HL-60/S4 treated with phorbol 12-myristate 13-acetate at 8.2 ng/mL for 4 days and 3 days (cell line): Measurements from ENCODE around the gene DMRTA1.
"Not testable (repeated sequence)": the region's sequence is repeated elsewhere in the genome, so short reads cannot be mapped to it uniquely, and the experiment has no call there.

Experiments
- in situ Hi-C: fragments of 300-500 bp; cut with MboI; formaldehyde crosslinking; loops from 2 replicates; pipeline ENCODE4 v1.15.0; 2022; ENCODE audit warnings: low sequenced_read_pairs

The DMRTA1 gene, protein sequence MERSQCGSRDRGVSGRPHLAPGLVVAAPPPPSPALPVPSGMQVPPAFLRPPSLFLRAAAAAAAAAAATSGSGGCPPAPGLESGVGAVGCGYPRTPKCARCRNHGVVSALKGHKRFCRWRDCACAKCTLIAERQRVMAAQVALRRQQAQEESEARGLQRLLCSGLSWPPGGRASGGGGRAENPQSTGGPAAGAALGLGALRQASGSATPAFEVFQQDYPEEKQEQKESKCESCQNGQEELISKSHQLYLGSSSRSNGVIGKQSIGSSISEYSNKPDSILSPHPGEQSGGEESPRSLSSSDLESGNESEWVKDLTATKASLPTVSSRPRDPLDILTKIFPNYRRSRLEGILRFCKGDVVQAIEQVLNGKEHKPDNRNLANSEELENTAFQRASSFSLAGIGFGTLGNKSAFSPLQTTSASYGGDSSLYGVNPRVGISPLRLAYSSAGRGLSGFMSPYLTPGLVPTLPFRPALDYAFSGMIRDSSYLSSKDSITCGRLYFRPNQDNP

DNA sequence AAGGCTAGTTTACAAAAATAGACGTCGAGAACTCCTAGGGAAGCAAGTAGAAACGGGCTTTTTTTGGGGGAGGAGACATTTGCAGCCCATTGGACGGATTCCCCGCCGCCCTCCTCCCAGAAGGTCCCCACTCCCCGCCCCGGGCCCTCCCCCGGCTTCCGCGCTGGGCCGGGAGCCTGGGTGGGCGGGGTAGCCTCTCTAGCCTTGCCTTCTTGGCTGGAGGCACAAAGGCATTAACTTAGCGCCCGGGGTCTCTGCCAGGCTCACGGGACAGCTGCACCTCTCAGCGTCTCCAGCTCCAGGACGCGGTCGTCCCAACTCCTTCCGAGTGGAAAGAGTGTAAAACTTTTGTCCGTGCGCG is at the start of gene DMRTA1:
DMRTA1 (plus strand) TSS at position 236 of the 361 bp plus-strand sequence. CDS start 242 bp downstream, outside the sequence.
- in situ Hi-C loops, result no loop called here

- in situ Hi-C loops, result no loop called here
Observed at GRCh38 chr9:22401671-22402070, 45.0 kb upstream of the DMRTA1 start.

- in situ Hi-C loops, result no loop called here
Observed at GRCh38 chr9:22405869-22406659, 40.6 kb upstream of the DMRTA1 start.

DNA sequence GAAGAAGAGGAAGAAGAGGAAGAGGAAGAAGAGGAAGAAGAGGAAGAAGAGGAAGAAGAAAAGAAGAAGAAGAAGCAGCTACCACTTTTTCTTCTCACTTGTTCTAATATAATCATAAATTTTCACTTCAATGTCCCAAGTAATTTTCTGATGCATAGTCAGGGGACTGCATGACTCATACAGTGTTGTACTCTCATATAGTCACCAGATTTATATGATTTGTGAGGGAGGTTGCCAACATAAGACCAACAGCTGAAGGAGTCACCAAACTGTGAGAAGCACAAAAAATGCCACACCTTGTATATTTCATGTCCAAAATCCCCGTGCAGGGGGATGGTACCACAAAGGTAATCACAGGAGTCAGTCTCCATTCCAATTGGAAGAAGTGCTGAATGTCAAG is 32.7 kb upstream of the DMRTA1 start:
- in situ Hi-C loops, result no loop called here

DNA sequence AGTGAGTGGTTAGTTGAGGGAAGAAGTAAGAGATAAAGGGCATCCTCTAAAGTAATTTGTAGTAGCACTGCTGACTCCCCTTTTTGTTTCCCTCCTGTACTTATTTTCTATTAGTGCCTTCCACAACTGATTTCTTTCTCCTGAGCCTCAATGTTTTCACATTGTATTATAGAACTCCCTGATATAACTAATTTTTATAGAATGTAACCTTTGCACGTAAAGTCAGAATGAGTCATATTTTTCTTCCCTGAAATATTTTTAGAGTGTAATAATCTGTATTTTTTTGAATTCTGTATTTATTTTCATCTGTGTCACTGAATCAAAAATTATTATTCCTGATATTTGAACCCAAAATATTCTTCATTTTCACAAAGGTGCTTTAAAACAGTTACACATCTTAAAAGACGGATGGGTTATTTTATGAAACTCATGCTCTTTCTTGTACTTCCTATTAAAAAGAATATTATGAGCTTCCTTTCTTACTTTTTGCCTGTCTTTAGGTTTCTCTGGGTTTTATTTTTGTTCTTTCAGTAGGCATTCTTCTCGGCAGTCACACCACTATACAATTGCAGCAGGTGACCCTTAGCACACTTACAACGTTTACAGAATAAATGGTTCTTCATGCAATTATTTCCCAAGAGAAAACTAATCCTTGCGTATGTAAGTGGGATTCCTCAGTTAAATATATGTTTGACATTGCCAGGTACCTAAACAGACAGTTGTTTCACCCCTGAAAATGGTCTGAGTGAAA is 30.5 kb upstream of the DMRTA1 start:
- in situ Hi-C loops, result no loop called here

GRCh38 chr9:22416692-22417060 is 29.9 kb upstream of the DMRTA1 start:
- in situ Hi-C loops, result no loop called here

DNA sequence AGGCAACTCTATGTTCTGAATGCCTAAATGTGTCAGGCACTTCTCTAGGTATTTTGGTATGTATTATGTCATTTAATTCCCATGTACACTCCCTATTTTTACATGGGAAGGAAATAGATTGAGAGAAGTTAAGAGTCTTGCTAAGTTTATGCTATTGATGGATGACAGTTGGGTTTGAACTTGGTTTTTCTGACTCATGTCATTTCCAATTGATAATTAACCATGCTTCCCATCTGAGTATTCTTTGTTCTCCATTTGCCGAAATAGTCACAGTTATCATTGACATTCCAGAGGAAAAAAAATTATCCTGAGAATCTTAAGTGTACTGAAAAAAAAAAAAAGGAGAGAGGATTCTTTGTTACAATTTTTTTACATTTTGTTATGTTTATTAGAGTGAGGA is 23.1 kb upstream of the DMRTA1 start:
- in situ Hi-C loops, result no loop called here

GRCh38 chr9:22424616-22425015 is 22.0 kb upstream of the DMRTA1 start:
- in situ Hi-C loops, result no loop called here

GRCh38 chr9:22425551-22425950 is 21.1 kb upstream of the DMRTA1 start:
- in situ Hi-C loops, result no loop called here

DNA sequence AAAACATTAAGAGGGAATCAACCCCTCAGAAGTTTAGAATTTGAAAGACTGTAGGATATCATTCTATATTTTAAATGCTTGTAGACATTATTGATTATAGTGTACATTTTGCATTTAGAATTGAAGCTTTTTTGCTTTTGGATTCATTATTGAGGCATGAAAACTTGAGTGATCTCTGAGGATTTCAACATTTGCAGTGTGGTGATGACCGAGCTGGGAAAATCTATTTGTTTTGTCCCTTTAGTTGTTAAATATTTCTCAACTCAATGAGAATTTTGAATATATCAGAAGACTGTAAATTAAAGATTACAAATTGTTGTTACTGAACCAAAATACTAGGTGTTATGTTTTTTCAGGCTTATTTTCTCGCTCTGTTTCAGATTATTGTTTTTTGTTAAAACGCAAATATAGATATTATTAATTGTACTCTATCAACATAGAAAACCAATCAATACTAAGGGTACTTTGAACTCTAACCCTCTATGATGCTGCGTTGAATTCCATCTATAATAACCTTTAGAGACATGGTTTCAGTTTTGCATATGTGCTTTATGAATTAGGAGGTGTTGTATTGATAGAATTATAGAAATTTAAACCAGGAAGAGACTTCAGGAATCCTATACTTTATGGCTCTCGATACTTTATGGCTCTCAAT is 19.3 kb upstream of the DMRTA1 start:
- in situ Hi-C loops, result no loop called here

GRCh38 chr9:22433691-22434090 is 12.9 kb upstream of the DMRTA1 start:
- in situ Hi-C loops, result no loop called here

DNA sequence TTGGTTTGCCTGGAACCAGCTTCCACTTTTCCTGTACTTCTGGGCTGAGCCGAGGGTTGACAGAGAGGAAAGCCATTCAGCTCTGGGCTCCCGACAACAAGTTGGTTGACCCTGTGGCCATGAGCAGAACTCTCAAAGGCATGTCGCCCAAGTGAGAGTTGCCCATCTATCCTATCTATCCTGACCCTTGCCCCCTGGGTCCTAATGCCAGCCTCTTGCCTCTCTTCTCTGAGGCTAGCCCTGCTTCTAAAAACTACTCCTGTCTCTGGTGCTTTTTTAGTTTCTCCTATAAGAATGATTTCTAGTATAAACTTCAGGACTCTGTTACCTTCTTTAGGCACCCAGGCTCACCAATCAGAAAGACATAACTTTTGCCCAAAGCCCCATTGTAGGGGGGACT is 11.4 kb upstream of the DMRTA1 start:
- in situ Hi-C loops, result not testable (repeated sequence)

DNA sequence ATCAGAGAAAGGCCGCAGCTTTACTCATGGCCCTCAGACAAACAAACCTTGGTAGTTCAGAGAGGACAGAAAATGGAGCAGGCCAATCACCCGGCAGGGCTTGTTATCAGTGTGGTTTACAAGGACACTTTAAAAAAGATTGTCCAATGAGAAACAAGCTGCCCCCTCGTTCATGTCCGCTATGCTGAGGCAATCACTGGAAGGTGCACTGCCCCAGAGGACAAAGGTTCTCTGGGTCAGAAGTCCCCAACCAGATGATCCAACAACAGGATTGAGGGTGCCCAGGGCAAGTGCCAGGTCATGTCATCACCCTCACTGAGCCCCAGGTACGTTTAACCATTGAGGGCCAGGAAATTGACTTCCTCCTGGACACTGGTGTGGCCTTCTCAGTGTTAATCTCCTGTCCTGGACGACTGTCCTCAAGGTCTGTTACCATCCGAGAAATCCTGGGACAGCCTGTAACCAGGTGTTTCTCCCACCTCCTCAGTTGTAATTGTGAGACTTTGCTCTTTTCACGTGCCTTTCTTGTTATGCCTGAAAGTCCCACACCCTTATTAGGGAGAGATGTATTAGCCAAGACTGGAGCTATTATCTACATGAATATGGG is 9.1 kb upstream of the DMRTA1 start:
- in situ Hi-C loops, result not testable (repeated sequence)

GRCh38 chr9:22440841-22441240 is 5.8 kb upstream of the DMRTA1 start:
- in situ Hi-C loops, result no loop called here

DNA sequence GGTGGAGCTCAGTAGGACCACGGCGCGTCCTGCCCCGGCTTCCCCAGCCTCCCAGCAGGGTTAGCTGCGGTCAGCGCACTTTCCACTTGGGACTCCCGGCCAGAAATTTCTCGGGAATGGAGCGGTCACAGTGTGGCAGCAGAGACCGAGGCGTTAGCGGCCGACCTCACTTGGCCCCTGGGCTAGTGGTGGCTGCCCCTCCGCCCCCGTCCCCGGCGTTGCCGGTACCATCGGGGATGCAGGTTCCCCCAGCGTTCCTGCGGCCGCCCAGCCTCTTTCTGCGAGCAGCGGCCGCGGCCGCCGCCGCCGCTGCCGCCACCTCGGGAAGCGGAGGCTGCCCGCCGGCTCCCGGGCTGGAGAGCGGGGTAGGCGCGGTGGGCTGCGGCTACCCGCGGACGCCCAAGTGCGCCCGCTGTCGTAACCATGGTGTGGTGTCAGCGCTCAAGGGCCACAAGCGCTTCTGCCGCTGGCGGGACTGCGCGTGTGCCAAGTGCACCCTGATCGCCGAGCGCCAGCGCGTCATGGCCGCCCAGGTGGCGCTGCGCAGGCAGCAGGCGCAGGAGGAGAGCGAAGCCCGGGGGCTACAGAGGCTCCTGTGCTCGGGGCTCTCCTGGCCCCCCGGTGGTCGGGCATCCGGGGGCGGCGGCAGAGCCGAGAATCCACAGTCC is 460 bp downstream of the DMRTA1 start:
- in situ Hi-C loops, result no loop called here

DNA sequence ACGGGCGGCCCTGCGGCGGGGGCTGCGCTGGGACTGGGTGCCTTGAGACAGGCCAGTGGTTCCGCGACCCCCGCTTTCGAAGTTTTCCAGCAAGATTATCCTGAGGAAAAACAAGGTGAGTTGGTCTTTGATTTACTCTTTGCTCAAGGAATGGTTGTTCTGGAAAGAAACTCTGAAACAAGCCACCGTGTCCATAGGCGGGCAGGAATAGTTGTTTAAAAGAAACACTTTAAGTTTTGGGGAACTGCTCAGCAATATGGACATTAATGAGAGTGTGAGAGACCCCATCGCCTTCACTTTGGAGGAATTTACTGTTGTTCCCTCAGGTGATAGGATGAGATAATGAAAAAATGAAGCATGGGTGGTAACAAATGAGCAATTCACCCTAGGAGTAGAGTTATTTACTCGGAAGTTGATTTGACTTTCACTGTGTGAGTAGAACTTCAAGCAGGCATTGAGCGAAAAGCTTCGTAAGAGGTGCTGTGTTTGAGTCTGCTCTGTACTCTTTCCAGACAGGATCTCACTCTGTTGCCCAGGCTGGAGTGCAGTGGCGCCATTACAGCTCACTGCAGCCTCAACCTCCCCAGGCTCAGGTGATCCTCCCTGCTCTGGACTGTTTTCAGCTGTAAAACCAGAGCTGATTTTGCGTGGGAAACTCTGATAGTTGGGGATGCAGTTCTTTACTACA is 1.1 kb downstream of the DMRTA1 start:
- in situ Hi-C loops, result no loop called here

- in situ Hi-C loops, result loop anchor here (25.0 kb wide), 1 partner anchor 637 kb away; the partner anchor contains the start of gene MTAP
Observed at GRCh38 chr9:22449719-22450118, 3.1 kb downstream of the DMRTA1 start.

- in situ Hi-C loops, result loop anchor here (25.0 kb wide), 1 partner anchor 640 kb away; the partner anchor contains the start of gene MTAP
Observed at GRCh38 chr9:22452415-22453010, 5.9 kb downstream of the DMRTA1 start.

- in situ Hi-C loops, result loop anchor here (25.0 kb wide), 1 partner anchor 642 kb away; the partner anchor contains the start of gene MTAP
Observed at GRCh38 chr9:22454016-22454415, 7.4 kb downstream of the DMRTA1 start.
